ENCODE results near the gene RAPGEF5. TPM values are rescaled to one million over a fixed set of nuclear protein-coding genes. Genes with fewer than 3 reads are reported as not detected.

Gene RAPGEF5
- total RNA-seq, 6 experiments from 2014 or later, result 15.5 to 56.4 (median 27.1) TPM

DNA sequence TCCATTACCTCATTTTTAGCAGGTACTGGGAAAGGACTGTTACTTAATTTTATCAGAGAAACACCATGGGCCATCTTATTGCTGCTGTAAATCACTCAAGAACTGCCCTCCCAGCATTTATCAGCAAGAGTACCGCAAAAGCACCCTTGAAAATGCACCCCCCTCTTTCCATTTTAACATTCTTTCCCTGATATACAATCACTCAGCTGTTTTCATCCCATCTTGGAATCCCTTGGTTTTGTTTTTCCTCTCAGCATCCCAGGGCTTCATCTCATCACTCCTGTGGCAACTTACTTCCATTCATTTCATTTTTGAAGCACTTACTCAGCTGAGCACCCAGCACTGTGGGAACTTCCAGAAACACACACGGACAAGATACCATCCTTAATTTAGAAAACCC lies 36.5 kb downstream of the RAPGEF5 start:
- no peak for TF ChIP-seq POLR2A (IDR thresholded peaks at IDR 0.05)
- TF ChIP-seq, protein P1, sequence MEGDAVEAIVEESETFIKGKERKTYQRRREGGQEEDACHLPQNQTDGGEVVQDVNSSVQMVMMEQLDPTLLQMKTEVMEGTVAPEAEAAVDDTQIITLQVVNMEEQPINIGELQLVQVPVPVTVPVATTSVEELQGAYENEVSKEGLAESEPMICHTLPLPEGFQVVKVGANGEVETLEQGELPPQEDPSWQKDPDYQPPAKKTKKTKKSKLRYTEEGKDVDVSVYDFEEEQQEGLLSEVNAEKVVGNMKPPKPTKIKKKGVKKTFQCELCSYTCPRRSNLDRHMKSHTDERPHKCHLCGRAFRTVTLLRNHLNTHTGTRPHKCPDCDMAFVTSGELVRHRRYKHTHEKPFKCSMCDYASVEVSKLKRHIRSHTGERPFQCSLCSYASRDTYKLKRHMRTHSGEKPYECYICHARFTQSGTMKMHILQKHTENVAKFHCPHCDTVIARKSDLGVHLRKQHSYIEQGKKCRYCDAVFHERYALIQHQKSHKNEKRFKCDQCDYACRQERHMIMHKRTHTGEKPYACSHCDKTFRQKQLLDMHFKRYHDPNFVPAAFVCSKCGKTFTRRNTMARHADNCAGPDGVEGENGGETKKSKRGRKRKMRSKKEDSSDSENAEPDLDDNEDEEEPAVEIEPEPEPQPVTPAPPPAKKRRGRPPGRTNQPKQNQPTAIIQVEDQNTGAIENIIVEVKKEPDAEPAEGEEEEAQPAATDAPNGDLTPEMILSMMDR (IDR thresholded peaks at IDR 0.05), result no peak
- H3K27me3 ChIP-seq, result no peaks in the 10 kb centered on the region
- DNase-seq (no peak), ATAC-seq (no peak)
- no peak overlapping the region for H3K27ac ChIP-seq
- no peaks in the 10 kb centered on the region for H3K4me1 ChIP-seq
- WGBS (ENCODE audit: insufficient coverage, low coverage, low lambda C conversion rate, missing lambda C conversion rate), result 89% methylated on average over 2 of the region's 2 CpGs
- H3K4me3 ChIP-seq, result no peak overlapping the region
- no peaks in the 10 kb centered on the region for H3K36me3 ChIP-seq
- no peaks in the 10 kb centered on the region for H3K9me3 ChIP-seq
- intact Hi-C loops (cut with DNase I), result no loop called here

DNA sequence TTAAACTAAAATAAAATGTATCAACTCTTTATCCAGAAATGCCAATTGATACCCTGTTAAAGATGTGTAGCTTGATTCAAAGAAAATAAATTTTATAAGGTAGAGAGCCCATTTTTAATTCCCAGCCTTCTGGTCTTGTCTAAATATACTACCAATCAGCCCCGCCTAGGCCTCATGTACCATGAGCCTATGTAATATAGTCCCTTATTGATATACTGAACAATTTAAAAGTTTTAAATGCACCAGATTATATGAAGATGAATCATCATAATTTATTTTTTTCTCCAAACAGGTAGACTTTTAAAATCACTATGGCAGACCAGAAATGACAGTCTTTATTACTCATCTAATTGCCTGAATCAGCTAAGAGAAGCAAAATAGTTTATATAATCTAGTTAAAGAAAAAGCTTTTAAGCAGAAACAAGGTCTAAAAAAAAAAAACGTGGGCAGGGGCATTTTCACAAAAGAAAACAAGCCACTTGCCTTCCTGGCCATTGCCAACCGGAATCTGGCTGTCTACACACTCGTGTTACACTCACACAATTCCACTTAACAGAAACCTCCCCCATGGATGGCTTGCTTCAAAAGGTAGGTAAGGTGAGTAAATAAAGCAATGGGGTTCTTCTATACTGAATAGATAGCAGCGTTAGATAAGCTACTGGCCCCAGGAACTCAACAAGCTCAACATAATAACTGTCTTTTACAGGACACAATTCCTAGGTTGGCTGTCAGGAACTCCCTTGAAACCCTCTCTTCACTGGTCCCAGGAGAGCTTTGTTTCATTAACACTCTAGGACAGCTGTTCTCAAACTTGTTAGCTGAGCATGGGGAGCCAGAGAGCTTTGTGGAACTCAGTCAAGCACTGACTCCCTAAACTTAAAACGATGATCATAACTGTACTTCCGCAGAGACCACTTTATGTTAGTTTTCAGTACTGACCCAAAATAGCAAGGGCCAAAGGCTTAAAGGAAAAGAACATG lies 37.2 kb downstream of the RAPGEF5 start:
- H3K9me3 ChIP-seq, result no peaks in the 10 kb centered on the region
- TF ChIP-seq POLR2A (IDR thresholded peaks at IDR 0.05), result no peak
- TF ChIP-seq, protein P1 (IDR thresholded peaks at IDR 0.05), result no peak
- H3K36me3 ChIP-seq, result no peaks in the 10 kb centered on the region
- no peak overlapping the region for H3K27ac ChIP-seq
- no peaks in the 10 kb centered on the region for H3K4me1 ChIP-seq
- ATAC-seq, result no peak
- H3K27me3 ChIP-seq, result no peaks in the 10 kb centered on the region
- H3K4me3 ChIP-seq, result no peak overlapping the region
- intact Hi-C loops (cut with DNase I), result no loop called here
- no peak for DNase-seq
- 69% methylated on average over 7 of the region's 7 CpGs for WGBS (ENCODE audit: insufficient coverage, low coverage, low lambda C conversion rate, missing lambda C conversion rate)

DNA sequence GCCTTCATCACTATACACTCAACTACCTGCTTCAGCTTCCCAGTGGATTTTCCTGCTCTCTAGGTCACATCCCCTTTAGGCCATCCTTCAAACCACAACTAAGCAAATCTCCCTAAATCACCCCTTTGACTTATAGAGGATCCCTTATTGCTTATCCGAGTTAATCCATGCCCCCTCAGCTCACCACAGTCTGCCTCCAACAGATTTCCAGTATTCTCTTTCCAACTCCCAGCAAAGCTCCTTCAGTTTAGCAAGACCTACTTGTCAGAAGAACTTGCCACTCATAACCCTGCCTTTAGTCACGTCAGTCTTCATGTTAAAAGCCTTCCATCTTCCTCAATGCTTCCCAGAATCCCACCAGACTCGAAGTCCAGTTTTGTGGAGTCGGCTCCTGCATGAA lies 38.6 kb downstream of the RAPGEF5 start:
- WGBS (ENCODE audit: insufficient coverage, low coverage, low lambda C conversion rate, missing lambda C conversion rate), result 91% methylated on average over 4 of the region's 4 CpGs
- intact Hi-C loops (cut with DNase I), result no loop called here

DNA sequence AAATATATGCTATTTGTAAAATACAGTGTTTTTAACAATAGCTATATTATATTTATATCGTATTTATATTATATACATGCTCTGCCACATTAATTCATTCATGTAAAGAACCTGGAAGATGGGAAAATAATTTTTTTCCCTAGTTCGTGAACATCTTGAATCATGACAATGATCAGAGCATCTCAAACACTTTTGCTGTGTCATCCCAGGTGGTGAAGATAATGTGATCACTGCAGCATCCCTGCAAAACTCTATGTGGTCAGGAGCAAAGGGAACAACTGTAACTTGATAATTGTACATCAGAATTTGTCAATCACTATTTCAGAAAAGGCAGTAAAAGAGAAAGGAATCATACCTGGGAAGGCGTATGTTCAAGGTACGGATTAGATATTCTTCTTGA lies 39.3 kb downstream of the RAPGEF5 start:
- Histone ChIP-seq H3K27ac (no peak overlapping the region), H3K4me1 (no peaks in the 10 kb centered on the region), H3K36me3 (no peaks in the 10 kb centered on the region), H3K4me3 (no peak overlapping the region), H3K9me3 (no peaks in the 10 kb centered on the region), H3K27me3 (no peaks in the 10 kb centered on the region)
- no peak for TF ChIP-seq POLR2A (IDR thresholded peaks at IDR 0.05)
- TF ChIP-seq, protein P1 (IDR thresholded peaks at IDR 0.05), result no peak
- DNase-seq, result no peak
- no peak for ATAC-seq
- intact Hi-C loops (cut with DNase I), result no loop called here
- WGBS (ENCODE audit: insufficient coverage, low coverage, low lambda C conversion rate, missing lambda C conversion rate), result 95% methylated on average over 4 of the region's 4 CpGs

More for the DNA sequence above, 38.6 kb downstream of the RAPGEF5 start:
- Histone ChIP-seq H3K9me3 (no peaks in the 10 kb centered on the region), H3K36me3 (no peaks in the 10 kb centered on the region), H3K4me3 (no peak overlapping the region), H3K4me1 (no peaks in the 10 kb centered on the region), H3K27ac (no peak overlapping the region), H3K27me3 (no peaks in the 10 kb centered on the region)
- DNase-seq (no peak), ATAC-seq (no peak)
- TF ChIP-seq, protein P1 (IDR thresholded peaks at IDR 0.05), result no peak
- no peak for TF ChIP-seq POLR2A (IDR thresholded peaks at IDR 0.05)
